CD4-positive, alpha-beta T cell treated with Interleukin-4 for 1 hour (primary cell): Measurements from ENCODE around the gene MRPL32.

Source experiments
- DNase-seq, 2 donors: peaks; one replicate each; pipeline ENCODE4 v3.0.0-alpha.2; 2020 to 2022

MRPL32 gene

DNA sequence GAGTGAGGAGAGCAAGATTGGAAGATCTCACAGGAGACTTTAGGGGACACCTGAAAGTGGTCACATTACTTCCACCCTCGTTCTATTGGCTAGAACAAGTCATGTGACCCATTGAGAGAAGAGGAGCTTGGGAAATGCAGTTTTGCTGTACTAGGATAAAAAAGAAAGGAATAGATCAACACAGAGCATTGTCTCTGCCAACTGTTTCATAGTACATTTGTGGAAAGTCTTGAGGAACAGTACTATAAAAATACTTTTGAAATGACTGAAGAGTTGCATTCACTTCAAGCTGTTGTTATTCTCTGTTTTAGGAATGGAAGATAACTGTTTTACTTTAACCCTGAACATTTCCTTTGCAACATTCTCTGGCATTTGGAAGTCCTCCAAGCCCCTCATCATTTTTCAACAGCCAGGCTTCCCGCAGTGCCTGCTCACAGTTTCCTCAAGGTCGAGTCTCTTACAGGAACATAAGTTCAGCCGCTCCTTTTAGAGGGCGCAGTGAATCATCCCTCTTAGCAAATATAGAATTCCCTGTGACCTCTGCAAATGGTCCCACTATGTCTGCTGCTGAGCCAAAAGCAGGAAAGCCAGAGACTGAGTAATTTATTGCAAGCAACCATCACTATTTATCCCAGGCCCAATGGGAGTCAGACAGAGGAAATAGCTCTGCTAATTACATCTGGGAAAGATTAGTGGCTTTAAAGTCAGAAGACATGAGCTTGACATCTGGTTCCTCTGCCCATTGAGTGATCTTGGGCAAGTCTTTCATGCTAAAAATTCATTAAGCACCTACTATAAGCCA lies 40.7 kb downstream of the MRPL32 start:
- DNase-seq = no peak

DNA sequence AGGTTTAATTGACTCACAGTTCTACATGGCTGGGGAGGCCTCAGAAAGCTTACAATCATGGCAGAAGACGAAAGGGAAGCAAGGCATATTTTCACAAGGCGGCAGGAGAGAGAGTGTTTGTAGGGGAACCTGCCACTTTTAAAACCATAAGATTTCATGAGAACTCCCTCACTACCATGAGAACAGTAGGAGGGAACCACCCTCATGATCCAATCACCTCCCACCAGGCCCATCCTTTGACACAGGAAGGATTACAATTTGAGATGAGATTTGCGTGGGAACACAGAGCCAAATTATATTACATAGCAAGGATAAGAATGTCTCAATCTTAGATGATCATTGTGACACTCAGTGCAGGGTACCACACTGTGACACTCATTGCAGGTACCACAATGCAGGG lies 44.2 kb downstream of the MRPL32 start:
- no peak for DNase-seq

DNA sequence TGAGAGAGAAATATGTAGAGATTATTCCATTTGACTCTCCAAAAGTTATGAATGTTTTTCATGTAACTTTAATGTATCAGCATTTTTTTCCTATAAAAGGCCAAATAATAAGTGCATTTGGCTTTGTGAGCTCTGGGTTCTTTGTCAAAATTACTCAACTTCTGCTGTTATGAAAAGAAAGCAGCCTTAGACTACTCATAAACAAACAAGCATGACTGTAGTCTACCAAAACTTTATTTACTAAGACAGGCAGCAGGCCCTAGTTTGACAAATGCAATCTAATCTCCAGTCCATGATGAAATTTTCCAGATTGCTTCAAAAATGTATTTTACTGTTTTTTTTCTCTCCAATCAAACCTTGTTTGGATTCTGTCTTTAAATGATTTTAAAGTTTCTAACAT lies 46.3 kb downstream of the MRPL32 start:
- no peak for DNase-seq

DNA sequence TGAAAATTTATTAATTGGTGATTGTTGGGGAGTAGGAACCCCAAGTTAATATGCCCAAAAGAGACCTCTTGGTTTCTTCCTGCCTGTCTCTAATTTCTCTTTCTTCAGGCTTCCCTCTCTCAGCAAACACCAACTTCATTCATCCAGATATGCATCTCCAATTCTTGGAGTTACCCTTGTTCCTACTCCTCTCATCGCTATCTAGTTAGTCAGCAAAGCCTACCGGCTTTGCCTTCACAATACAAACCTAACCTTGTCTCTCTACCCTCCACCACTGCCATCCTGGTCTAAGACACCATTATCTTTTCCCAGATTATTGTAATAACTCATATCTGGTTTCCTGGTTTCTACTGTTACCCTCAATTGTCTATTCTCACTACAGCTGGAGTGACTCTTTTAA lies 47.9 kb downstream of the MRPL32 start:
- no peak for DNase-seq

DNA sequence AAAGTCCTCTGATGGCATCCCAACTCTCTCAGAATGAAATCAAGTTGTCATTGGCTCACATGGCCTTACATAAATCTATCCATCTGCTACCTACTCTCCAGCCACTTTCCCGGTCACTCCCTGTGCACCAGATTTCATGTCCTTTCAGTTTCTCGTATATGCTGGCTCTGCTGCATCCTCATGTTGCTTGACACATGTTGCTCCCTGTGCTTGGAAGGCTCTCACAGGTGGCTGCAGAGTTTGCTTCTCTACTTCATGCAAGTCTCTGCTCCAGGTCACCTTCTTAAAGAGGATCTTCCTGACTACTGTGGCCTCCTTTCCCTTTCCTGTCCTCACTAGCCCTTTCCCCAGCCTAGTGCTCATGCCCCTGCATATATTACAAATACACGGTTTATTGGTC lies 48.3 kb downstream of the MRPL32 start:
- DNase-seq = no peak

DNA sequence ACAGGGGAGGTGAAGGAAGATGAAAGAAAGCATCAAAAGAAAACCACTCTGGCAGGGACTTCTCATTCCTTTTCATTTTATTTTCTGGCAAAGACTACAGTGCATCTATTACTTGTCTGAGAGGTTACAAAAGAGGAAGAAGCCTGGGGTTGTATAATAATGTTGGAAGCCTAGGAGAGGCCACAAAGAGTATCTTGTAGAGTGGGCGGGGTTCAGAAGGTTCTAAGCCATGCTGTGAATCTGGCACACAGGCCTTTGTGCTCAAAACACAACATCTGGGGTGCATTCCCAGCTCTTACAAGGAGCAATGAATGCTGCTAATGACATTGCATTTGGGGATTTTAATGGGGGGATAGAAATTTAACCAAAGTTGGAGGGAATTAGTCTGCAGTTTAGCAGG lies 49.4 kb downstream of the MRPL32 start:
- no peak for DNase-seq

DNA sequence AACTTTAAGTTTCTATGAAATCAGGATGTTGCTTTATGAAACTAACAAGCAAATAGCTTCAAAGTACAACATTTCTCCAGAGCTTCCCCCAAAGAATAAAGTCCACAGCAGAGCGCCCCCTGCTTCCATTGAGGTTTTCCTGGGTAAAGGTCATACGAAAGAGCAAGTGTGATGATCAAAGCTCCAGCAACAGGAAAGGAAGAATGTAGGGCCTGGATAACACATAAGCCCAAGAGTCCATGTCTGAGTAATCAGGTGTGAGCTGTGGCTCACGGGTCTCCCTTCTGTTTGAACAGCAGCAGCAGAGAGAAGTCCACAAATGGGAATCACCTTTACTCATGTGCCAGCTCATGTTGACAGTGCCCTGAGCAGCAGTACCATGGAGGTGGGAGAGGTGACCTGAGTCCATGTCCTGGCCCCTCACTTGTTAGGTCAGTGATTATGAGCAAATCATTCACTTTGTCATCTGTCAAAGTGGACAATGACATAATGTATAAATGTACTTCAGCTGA lies 50.5 kb downstream of the MRPL32 start:
- DNase-seq = no peak

DNA sequence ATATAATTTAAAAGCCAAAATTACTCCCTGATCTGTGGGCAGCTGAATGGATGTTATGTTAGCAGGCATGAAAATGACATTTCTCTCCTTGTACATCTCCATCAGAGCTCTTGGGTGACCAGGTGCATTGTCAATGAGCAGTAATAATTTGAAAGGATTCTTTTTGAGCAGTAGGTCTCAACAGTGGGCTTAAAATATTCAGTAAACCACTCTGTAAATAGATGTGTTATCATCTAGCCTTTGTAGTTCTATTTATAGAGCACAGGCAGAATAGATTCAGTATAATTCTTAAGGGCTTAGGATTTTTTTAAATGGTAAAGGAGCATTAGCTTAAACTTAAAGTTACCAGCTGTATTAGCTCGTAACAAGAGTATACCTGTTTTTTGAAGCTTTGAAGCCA lies 52.0 kb downstream of the MRPL32 start:
- no peak for DNase-seq

DNA sequence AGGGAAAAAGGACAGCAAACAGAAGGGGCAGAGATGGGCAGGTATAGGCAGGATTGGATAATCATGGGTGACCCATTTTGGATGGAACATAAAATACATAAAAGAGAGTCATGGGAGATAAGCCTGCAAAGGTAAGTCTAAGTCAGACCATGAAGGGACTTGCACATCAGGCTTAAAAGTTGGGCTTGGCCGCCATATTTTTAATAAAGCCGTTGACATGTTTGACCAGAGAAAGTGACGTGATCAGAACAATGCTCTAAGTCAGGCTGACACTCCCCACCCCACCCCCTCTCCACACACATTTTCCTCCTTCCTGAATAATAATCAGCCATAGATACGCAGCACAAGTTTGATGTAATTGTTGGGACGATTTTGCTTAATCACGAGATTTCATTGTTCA lies 54.0 kb downstream of the MRPL32 start:
- DNase-seq = no peak

DNA sequence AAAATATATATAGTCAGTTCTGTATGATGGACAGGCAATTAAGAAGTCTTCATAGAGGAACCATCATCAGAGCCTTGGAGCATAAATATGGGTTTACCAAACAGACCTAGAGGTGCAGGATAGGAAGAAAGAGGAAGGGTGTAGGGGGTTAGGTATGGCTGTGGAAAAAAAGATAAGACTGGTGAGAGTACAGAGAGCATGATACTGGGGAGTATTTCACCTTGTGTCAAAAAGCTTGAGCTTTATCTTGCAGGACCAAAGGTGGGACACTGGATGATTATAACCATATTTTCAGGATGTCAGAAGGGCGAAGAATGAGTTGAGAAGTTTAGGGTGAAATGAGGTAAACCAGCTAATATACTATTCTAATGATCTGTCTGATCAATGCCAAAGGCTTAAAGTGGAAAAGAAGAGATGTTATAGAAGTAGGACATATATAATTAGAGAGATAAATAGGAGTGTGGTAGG lies 54.6 kb downstream of the MRPL32 start:
- DNase-seq = no peak
